SK-N-SH treated with all-trans-retinoic acid at 6 μM for 48 hours (cell line): ENCODE data around the gene AUH.

Experiments used
- ATAC-seq: fragments of 200-7000 bp; cut with Tn5 transposase; 3 replicates; pipeline ENCODE4 v1.9.1; 2020; ENCODE audit warnings: mild to moderate bottlenecking, moderate library complexity
- BACH2 ChIP-seq: fragments of 250-450 bp; sonication (Bioruptor Pico); IDR thresholded peaks from 2 replicates; pipeline ENCODE4 v1.9.0; 2021; ENCODE audit warnings: mild to moderate bottlenecking, borderline replicate concordance
- CSDC2 ChIP-seq: fragments of 250-450 bp; sonication (Bioruptor Pico); IDR thresholded peaks from 2 replicates; pipeline ENCODE4 v1.5.0; 2020; ENCODE audit warnings: mild to moderate bottlenecking, moderate library complexity
- CSRNP3 ChIP-seq: fragments of 250-450 bp; sonication (Bioruptor Pico); IDR thresholded peaks from 2 replicates; pipeline ENCODE4 v1.5.1; 2021; ENCODE audit warnings: mild to moderate bottlenecking, moderate library complexity
- ESRRG ChIP-seq: fragments of 250-450 bp; sonication (Bioruptor Pico); IDR thresholded peaks from 2 replicates; pipeline ENCODE4 v1.6.1; 2021; ENCODE audit warnings: mild to moderate bottlenecking
- GLIS3 ChIP-seq: fragments of 250-450 bp; sonication (Bioruptor Pico); IDR thresholded peaks from 2 replicates; pipeline ENCODE4 v1.5.0; 2020; ENCODE audit warnings: mild to moderate bottlenecking, moderate library complexity
- ISL1 ChIP-seq: fragments of 250-450 bp; sonication (Bioruptor Pico); IDR thresholded peaks from 2 replicates; pipeline ENCODE4 v2.1.2; 2022; ENCODE audit warnings: mild to moderate bottlenecking, moderate library complexity
- OSR1 ChIP-seq: fragments of 250-450 bp; sonication (Bioruptor Pico); IDR thresholded peaks from 2 replicates; pipeline ENCODE4 v1.8.0; 2022; ENCODE audit warnings: moderate library complexity, mild to moderate bottlenecking, inconsistent platforms
- PATZ1 ChIP-seq: fragments of 250-450 bp; sonication (Bioruptor Pico); IDR thresholded peaks from 2 replicates; pipeline ENCODE4 v1.8.0; 2020; ENCODE audit warnings: mild to moderate bottlenecking, moderate library complexity, borderline replicate concordance
- PPARA ChIP-seq: fragments of 250-450 bp; sonication (Bioruptor Pico); IDR thresholded peaks from 2 replicates; pipeline ENCODE4 v1.5.0; 2020; ENCODE audit warnings: mild to moderate bottlenecking, borderline replicate concordance
- SNAI2 ChIP-seq: fragments of 250-450 bp; sonication (Bioruptor Pico); IDR thresholded peaks from 2 replicates; pipeline ENCODE4 v1.5.0; 2020; ENCODE audit warnings: mild to moderate bottlenecking, moderate library complexity
- ZC3H10 ChIP-seq: fragments of 250-450 bp; sonication (Bioruptor Pico); IDR thresholded peaks from 2 replicates; pipeline ENCODE4 v1.5.1; 2021; ENCODE audit warnings: mild to moderate bottlenecking, moderate library complexity
- ZFP3 ChIP-seq: fragments of 250-450 bp; sonication (Bioruptor Pico); IDR thresholded peaks from 2 replicates; pipeline ENCODE4 v1.5.0; 2020; ENCODE audit warnings: mild to moderate bottlenecking, moderate library complexity
- ZFP30 ChIP-seq: fragments of 450-650 bp; formaldehyde crosslinking; IDR thresholded peaks from 2 replicates; pipeline ENCODE4 v1.5.0; 2022; ENCODE audit warnings: mild to moderate bottlenecking, moderate library complexity
- ZNF565 ChIP-seq: fragments of 450-650 bp; formaldehyde crosslinking; conservative IDR thresholded peaks from 2 replicates; pipeline ENCODE4 v1.5.0; 2020; ENCODE audit warnings: low read depth, mild to moderate bottlenecking, moderate library complexity
- TF ChIP-seq, protein P1 (sequence below): fragments of 250-450 bp; sonication (Bioruptor Pico); IDR thresholded peaks from 2 replicates; pipeline ENCODE4 v1.5.0; 2020; ENCODE audit warnings: mild to moderate bottlenecking, moderate library complexity
- TF ChIP-seq, protein P2 (sequence below): fragments of 250-450 bp; sonication (Bioruptor Pico); IDR thresholded peaks from 2 replicates; pipeline ENCODE4 v1.5.1; 2020; ENCODE audit warnings: low read depth, mild to moderate bottlenecking, moderate library complexity

The AUH gene

GRCh38 chr9:91192381-91193086 lies 169.2 kb downstream of the AUH start:
- TF ChIP-seq ISL1 (CRISPR knock-in tag) (no peak), ZFP3 (CRISPR knock-in tag) (no peak), ESRRG (CRISPR knock-in tag) (no peak), CSRNP3 (CRISPR knock-in tag) (no peak), OSR1 (no peak)
- TF ChIP-seq, all 23 proteins: peak for 0
- no peak for ATAC-seq

- no peak for ATAC-seq
- TF ChIP-seq ZFP3 (CRISPR knock-in tag) (no peak), ZFP30 (CRISPR knock-in tag) (no peak)
Observed at GRCh38 chr9:91191411-91192380, 170.0 kb downstream of the AUH start.

DNA sequence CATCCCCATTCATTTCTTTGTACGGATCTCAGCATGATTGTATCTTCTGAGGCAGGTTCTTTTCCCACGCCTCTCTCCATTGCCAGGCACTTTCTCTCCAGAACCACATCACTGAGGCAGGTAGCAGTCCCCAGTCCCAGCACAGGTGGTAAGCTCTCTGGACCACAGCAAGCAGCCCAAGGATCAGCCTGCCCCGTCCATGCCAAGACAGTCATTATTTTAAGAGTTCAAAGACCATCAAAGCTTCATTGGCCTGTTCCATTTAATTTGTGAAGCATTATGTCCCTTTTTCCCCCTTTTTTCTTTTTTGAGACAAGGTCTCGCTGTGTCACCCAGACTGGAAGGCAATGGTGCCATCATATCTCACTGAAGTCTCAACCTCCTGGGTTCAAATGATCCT lies 171.7 kb downstream of the AUH start:
- no peak for ATAC-seq
- TF ChIP-seq ESRRG (CRISPR knock-in tag) (no peak), CSDC2 (no peak), PATZ1 (CRISPR knock-in tag) (no peak), ZNF565 (CRISPR knock-in tag) (no peak), PPARA (no peak), SNAI2 (no peak), CSRNP3 (CRISPR knock-in tag) (no peak), ZC3H10 (CRISPR knock-in tag) (no peak), BACH2 (CRISPR knock-in tag) (no peak), GLIS3 (CRISPR knock-in tag) (no peak), ZFP3 (CRISPR knock-in tag) (no peak), ISL1 (CRISPR knock-in tag) (no peak)
- TF ChIP-seq, protein P1, sequence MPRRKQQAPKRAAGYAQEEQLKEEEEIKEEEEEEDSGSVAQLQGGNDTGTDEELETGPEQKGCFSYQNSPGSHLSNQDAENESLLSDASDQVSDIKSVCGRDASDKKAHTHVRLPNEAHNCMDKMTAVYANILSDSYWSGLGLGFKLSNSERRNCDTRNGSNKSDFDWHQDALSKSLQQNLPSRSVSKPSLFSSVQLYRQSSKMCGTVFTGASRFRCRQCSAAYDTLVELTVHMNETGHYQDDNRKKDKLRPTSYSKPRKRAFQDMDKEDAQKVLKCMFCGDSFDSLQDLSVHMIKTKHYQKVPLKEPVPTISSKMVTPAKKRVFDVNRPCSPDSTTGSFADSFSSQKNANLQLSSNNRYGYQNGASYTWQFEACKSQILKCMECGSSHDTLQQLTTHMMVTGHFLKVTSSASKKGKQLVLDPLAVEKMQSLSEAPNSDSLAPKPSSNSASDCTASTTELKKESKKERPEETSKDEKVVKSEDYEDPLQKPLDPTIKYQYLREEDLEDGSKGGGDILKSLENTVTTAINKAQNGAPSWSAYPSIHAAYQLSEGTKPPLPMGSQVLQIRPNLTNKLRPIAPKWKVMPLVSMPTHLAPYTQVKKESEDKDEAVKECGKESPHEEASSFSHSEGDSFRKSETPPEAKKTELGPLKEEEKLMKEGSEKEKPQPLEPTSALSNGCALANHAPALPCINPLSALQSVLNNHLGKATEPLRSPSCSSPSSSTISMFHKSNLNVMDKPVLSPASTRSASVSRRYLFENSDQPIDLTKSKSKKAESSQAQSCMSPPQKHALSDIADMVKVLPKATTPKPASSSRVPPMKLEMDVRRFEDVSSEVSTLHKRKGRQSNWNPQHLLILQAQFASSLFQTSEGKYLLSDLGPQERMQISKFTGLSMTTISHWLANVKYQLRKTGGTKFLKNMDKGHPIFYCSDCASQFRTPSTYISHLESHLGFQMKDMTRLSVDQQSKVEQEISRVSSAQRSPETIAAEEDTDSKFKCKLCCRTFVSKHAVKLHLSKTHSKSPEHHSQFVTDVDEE (CRISPR knock-in tag), result no peak
- TF ChIP-seq, protein P2, sequence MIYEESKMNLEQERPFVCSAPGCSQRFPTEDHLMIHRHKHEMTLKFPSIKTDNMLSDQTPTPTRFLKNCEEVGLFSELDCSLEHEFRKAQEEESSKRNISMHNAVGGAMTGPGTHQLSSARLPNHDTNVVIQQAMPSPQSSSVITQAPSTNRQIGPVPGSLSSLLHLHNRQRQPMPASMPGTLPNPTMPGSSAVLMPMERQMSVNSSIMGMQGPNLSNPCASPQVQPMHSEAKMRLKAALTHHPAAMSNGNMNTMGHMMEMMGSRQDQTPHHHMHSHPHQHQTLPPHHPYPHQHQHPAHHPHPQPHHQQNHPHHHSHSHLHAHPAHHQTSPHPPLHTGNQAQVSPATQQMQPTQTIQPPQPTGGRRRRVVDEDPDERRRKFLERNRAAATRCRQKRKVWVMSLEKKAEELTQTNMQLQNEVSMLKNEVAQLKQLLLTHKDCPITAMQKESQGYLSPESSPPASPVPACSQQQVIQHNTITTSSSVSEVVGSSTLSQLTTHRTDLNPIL, result no peak
